Activated B cell treated with CpG ODN at 0.5 μM for 24 hours (primary cell): Measurements from ENCODE around the gene PDGFRA. TPM values are rescaled to one million over a fixed set of nuclear protein-coding genes. Genes with fewer than 3 reads are reported as not detected.

ENCODE experiments used
- ATAC-seq: fragments of 200-7000 bp; cut with Tn5 transposase; one replicate; pipeline ENCODE4 v1.10.0; 2021; ENCODE audit warnings: low read depth, mild to moderate bottlenecking, moderate library complexity
- CTCF ChIA-PET: fragments of 350-600 bp; sonication (Branson Sonifier 250); formaldehyde crosslinking; loops from one replicate; lab custom pipeline; 2021; ENCODE audit warnings: antibody characterized with exemption; lab: Charles Lee
- POLR2A ChIA-PET: fragments of 350-600 bp; sonication (Branson Sonifier 250); formaldehyde crosslinking; loops from one replicate; lab custom pipeline; 2021; ENCODE audit warnings: antibody characterized with exemption; lab: Charles Lee
- DNase-seq: peaks from one replicate; pipeline ENCODE4 v3.0.0; 2022
- H3K27ac Mint-ChIP-seq: one replicate; pipeline ENCODE4 v1.8.0; 2020; ENCODE audit warnings: mixed read lengths
- H3K27me3 Mint-ChIP-seq: one replicate; pipeline ENCODE4 v1.8.0; 2021; ENCODE audit warnings: mixed read lengths
- H3K36me3 Mint-ChIP-seq: one replicate; pipeline ENCODE4 v1.8.0; 2021; ENCODE audit warnings: low read depth, mixed read lengths
- H3K4me1 Mint-ChIP-seq: one replicate; pipeline ENCODE4 v1.8.0; 2021; ENCODE audit warnings: mixed read lengths
- H3K4me3 Mint-ChIP-seq: one replicate; pipeline ENCODE4 v1.8.0; 2020; ENCODE audit warnings: mild to moderate bottlenecking, mixed read lengths
- H3K9me3 Mint-ChIP-seq: one replicate; pipeline ENCODE4 v1.8.0; 2020; ENCODE audit warnings: mixed read lengths
- intact Hi-C: fragments of 100-400 bp; cut with micrococcal nuclease; formaldehyde crosslinking; loops from one replicate; pipeline ENCODE4 v1.15.1; 2024
- total RNA-seq: library from RNA; stranded (reverse); gene quantifications from 2 replicates; pipeline ENCODE4 v1.2.3, GENCODE V29; 2022
- TF ChIP-seq, protein P1 (sequence below): fragments of 200-600 bp; IDR thresholded peaks from one replicate; pipeline ENCODE4 v1.8.0; 2022; ENCODE audit warnings: antibody characterized with exemption, mild to moderate bottlenecking

The PDGFRA gene
- total RNA-seq, 1 donor from 2014 or later: not detected

GRCh38 chr4:54296548-54297203 is 67.6 kb downstream of the PDGFRA start:
- intact Hi-C loops: no loop called here

GRCh38 chr4:54308110-54308509 is 79.0 kb downstream of the PDGFRA start:
- no peak for DNase-seq
- H3K9me3 Mint-ChIP-seq: peaks cover 22% of the 10 kb centered on the region
- H3K36me3 Mint-ChIP-seq: no peaks in the 10 kb centered on the region
- TF ChIP-seq, protein P1, sequence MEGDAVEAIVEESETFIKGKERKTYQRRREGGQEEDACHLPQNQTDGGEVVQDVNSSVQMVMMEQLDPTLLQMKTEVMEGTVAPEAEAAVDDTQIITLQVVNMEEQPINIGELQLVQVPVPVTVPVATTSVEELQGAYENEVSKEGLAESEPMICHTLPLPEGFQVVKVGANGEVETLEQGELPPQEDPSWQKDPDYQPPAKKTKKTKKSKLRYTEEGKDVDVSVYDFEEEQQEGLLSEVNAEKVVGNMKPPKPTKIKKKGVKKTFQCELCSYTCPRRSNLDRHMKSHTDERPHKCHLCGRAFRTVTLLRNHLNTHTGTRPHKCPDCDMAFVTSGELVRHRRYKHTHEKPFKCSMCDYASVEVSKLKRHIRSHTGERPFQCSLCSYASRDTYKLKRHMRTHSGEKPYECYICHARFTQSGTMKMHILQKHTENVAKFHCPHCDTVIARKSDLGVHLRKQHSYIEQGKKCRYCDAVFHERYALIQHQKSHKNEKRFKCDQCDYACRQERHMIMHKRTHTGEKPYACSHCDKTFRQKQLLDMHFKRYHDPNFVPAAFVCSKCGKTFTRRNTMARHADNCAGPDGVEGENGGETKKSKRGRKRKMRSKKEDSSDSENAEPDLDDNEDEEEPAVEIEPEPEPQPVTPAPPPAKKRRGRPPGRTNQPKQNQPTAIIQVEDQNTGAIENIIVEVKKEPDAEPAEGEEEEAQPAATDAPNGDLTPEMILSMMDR: no peak
- intact Hi-C loops: no loop called here
- no peak overlapping the region for H3K27ac Mint-ChIP-seq
- H3K4me1 Mint-ChIP-seq: no peaks in the 10 kb centered on the region
- ChIA-PET POLR2A (no interaction called here), CTCF (interaction anchor here (1.2 kb wide), 1 partner anchor 133 kb away, joined by 3 read pairs; no protein-coding TSS in a partner anchor)
- no peak overlapping the region for H3K4me3 Mint-ChIP-seq
- peaks cover 8% of the 10 kb centered on the region for H3K27me3 Mint-ChIP-seq
- no peak for ATAC-seq

More at GRCh38 chr4:54296548-54297203, 67.6 kb downstream of the PDGFRA start:
- H3K4me3 Mint-ChIP-seq: no peak overlapping the region
- no peak for DNase-seq
- H3K9me3 Mint-ChIP-seq: peaks cover 6% of the 10 kb centered on the region
- CTCF ChIA-PET: no interaction called here
- peaks cover 3% of the 10 kb centered on the region for H3K27me3 Mint-ChIP-seq
- ATAC-seq: no peak
- no peak overlapping the region for H3K27ac Mint-ChIP-seq
- H3K36me3 Mint-ChIP-seq: no peaks in the 10 kb centered on the region
- POLR2A ChIA-PET: no interaction called here
- no peaks in the 10 kb centered on the region for H3K4me1 Mint-ChIP-seq
- TF ChIP-seq, protein P1: no peak

DNA sequence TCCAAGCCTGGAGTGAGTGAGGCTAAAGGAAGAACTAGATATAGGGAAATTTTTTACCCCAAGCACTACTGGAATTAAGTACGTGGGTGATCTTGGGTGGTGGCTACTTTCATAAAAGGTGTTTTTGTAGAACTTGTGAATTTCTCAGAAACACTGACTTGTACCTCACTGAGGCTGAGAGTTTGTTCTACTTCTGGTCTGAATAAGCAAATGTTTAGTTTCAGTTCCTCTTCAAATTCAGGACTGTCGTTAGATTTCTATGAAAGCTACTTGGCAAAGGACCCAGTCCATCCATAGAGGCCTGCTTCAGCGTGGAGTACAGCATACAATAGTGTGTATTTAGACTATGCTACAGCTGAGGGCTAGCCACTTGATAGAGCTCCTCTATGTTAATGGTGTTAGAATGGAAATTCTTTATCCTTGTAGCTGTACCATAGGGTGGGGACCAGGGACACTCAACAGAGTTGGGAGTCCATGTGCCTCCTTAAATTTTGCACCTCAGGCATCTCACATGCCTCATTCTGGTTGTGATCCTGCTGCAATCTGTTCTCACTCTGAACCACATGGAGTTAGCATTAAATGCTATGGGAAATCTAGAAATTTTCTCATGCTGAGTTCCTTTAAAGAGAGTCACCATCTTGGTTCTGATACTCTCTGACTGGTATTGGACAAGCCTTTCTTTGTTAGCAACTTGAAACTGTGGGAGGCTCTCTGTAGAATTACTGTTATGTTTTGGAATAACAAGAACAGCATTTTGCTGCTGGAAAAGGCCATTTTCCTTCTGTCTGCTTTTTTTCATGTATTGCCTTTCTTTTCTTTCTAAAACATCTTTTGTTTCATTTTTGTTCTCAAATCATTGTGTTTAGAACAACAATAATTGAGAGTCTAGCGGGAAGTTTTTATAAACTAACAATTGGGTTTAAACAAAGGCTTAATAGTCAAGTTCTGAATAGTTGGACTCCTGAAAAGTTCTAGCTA is 86.8 kb downstream of the PDGFRA start:
- Mint-ChIP-seq H3K4me1 (peaks cover 26% of the 10 kb centered on the region), H3K27me3 (peaks cover 5% of the 10 kb centered on the region), H3K4me3 (peak overlapping the region; percentile 6), H3K9me3 (no peaks in the 10 kb centered on the region), H3K36me3 (no peaks in the 10 kb centered on the region), H3K27ac (no peak overlapping the region)
- ATAC-seq (peak; percentile 78), DNase-seq (no peak)
- ChIA-PET POLR2A (no interaction called here), CTCF (interaction anchor here (0.6 kb wide), 1 partner anchor 46 kb away, joined by 4 read pairs; no protein-coding TSS in a partner anchor)
- TF ChIP-seq, protein P1: no peak
- intact Hi-C loops: no loop called here

DNA sequence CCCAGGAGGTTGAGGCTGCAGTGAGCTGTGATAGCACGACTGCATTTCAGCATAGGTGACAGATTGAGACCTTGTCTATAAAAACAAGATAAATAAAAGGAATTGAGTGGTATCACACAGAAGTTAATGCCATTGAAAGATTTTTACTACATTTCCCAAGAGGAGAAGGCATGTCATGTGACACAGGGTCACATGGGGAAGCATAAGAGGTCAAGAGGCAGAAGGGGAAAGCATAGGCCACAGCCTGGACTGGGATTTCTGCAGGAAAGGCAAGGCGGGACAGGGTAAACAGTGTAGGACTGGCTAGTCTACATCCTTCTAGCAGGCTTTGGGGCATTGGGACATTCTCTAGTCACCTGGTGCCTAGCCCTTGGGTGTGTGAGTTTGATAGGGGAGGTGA is 88.6 kb downstream of the PDGFRA start:
- no peak for ATAC-seq
- POLR2A ChIA-PET: no interaction called here
- Mint-ChIP-seq H3K27me3 (no peaks in the 10 kb centered on the region), H3K9me3 (no peaks in the 10 kb centered on the region), H3K4me1 (peaks cover 26% of the 10 kb centered on the region), H3K27ac (no peak overlapping the region), H3K36me3 (no peaks in the 10 kb centered on the region), H3K4me3 (no peak overlapping the region)
- CTCF ChIA-PET: interaction anchor here (0.5 to 1.7 kb wide), 2 partner anchors 10 to 1983 kb away, joined by 3 to 4 read pairs; no protein-coding TSS in a partner anchor
- intact Hi-C loops: no loop called here
- no peak for DNase-seq
- TF ChIP-seq, protein P1: no peak

DNA sequence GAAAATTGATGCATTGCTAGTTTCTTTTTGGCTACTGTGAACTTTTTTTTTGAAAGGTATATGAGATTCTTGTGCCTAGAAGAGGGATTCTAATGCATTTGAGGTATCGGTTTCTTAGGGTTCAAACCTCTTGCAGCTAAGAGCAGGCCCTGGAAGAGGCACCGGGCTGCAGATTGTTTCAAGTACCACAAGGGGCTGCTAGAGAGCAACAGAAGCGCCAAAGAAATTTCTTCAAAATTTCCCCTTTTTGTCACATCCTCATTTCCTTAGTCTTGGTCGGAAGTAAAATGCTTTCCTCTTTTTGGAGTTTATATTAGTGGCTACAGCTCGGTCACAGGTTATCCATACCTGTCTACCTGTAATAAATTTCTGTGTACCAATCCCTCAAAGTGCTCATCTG is 89.8 kb downstream of the PDGFRA start:
- ATAC-seq: peak; percentile 50
- H3K4me1 Mint-ChIP-seq: peaks cover 26% of the 10 kb centered on the region
- no peaks in the 10 kb centered on the region for H3K36me3 Mint-ChIP-seq
- no peaks in the 10 kb centered on the region for H3K9me3 Mint-ChIP-seq
- ChIA-PET CTCF (interaction anchor here (0.8 to 1.7 kb wide), 2 partner anchors 9 to 1548 kb away, joined by 3 to 4 read pairs; no protein-coding TSS in a partner anchor), POLR2A (no interaction called here)
- intact Hi-C loops: no loop called here
- H3K27ac Mint-ChIP-seq: no peak overlapping the region
- no peaks in the 10 kb centered on the region for H3K27me3 Mint-ChIP-seq
- TF ChIP-seq, protein P1: no peak
- no peak for DNase-seq
- no peak overlapping the region for H3K4me3 Mint-ChIP-seq
